Activated CD8-positive, alpha-beta memory T cell treated with anti-CD3 and anti-CD28 coated beads, Interleukin-2, amount 50 U/mL, for 1 hour (primary cell): ENCODE measurements around the gene CCSER1.

ENCODE experiments used
- DNase-seq: peaks from one replicate; pipeline ENCODE4 v3.0.0-alpha.2; 2020; ENCODE audit errors: extremely low read depth

The CCSER1 gene

GRCh38 chr4:90127223-90127705, at the start of gene CCSER1:
Gene CCSER1 (plus strand): TSS chr4:90127394.
- no peak for DNase-seq

GRCh38 chr4:90078440-90078839, 48.8 kb upstream of the CCSER1 start:
- DNase-seq: no peak

GRCh38 chr4:90080116-90080515, 47.1 kb upstream of the CCSER1 start:
- no peak for DNase-seq

- DNase-seq: no peak
Measured at GRCh38 chr4:90081432-90082144, 45.6 kb upstream of the CCSER1 start.

- DNase-seq: no peak
Measured at GRCh38 chr4:90082449-90082848, 44.7 kb upstream of the CCSER1 start.

- DNase-seq: no peak
Measured at GRCh38 chr4:90084277-90084966, 42.8 kb upstream of the CCSER1 start.

- DNase-seq: no peak
Measured at GRCh38 chr4:90084967-90085295, 42.3 kb upstream of the CCSER1 start.

GRCh38 chr4:90093526-90093925, 33.7 kb upstream of the CCSER1 start:
- no peak for DNase-seq

GRCh38 chr4:90095000-90095399, 32.2 kb upstream of the CCSER1 start:
- DNase-seq: no peak

- DNase-seq: no peak
Measured at GRCh38 chr4:90099812-90100211, 27.4 kb upstream of the CCSER1 start.

- DNase-seq: no peak
Measured at GRCh38 chr4:90103991-90104390, 23.2 kb upstream of the CCSER1 start.

GRCh38 chr4:90105274-90105673, 21.9 kb upstream of the CCSER1 start:
- no peak for DNase-seq

GRCh38 chr4:90112715-90113114, 14.5 kb upstream of the CCSER1 start:
- DNase-seq: no peak

- no peak for DNase-seq
Measured at GRCh38 chr4:90113881-90114457, 13.2 kb upstream of the CCSER1 start.

- DNase-seq: no peak
Measured at GRCh38 chr4:90118527-90119195, 8.5 kb upstream of the CCSER1 start.

GRCh38 chr4:90120037-90120436, 7.2 kb upstream of the CCSER1 start:
- no peak for DNase-seq

GRCh38 chr4:90120815-90121214, 6.4 kb upstream of the CCSER1 start:
- no peak for DNase-seq

- DNase-seq: no peak
Measured at GRCh38 chr4:90121676-90122354, 5.4 kb upstream of the CCSER1 start.

GRCh38 chr4:90122355-90122748, 4.8 kb upstream of the CCSER1 start:
- no peak for DNase-seq

GRCh38 chr4:90124276-90124675, 2.9 kb upstream of the CCSER1 start:
- no peak for DNase-seq

- DNase-seq: no peak
Measured at GRCh38 chr4:90126805-90127204, 389 bp upstream of the CCSER1 start.
